ENCODE measurements around the gene IFT122.
"Not testable (repeated sequence)": the region's sequence is repeated elsewhere in the genome, so short reads cannot be mapped to it uniquely, and the experiment has no call there.

The IFT122 gene

GRCh38 chr3:129542747-129543146, 102.7 kb downstream of the IFT122 start:
- DNase-seq = no peak

GRCh38 chr3:129543156-129543790, 103.2 kb downstream of the IFT122 start, which contains the start of gene H1-8:
H1-8 (plus strand) TSS chr3:129543175; CDS start chr3:129543219, 44 bp downstream.
- no peak for DNase-seq

- no peak for DNase-seq
Measured at GRCh38 chr3:129543999-129544398, 104.0 kb downstream of the IFT122 start.

DNA sequence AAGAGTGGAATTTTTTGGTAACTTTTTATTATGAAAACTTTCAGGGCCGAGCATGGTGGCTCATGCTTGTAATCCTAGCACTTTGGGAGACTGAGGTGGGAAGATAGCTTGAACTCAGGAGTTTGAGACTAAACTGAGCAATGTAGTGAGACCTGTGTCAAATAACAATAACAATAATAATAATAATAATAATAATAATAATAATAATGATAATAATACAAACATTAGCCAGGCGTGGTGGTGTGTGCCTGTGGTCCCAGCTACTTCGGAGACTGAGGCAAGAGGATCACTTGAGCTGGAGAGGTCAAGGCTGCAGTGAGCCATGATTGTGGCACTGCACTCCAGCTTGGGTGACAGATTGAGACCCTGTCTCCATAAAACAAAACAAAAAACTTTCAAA, 105.9 kb downstream of the IFT122 start:
- DNase-seq = not testable (repeated sequence)

DNA sequence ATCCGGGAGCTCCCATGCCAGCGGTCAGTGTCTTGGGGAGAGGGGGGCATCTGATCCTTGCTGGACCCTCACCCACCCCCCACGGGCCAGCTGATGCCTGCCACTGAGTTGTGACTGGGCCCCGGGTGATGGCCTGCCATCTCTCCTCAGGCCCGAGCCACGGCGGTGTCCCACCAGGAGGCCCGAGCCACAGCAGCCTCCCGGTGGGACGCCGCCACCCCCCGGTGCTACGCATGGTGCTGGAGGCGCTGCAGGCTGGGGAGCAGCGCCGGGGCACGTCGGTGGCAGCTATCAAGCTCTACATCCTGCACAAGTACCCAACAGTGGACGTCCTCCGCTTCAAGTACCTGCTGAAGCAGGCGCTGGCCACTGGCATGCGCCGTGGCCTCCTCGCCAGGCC, 107.2 kb downstream of the IFT122 start:
- DNase-seq = no peak

DNA sequence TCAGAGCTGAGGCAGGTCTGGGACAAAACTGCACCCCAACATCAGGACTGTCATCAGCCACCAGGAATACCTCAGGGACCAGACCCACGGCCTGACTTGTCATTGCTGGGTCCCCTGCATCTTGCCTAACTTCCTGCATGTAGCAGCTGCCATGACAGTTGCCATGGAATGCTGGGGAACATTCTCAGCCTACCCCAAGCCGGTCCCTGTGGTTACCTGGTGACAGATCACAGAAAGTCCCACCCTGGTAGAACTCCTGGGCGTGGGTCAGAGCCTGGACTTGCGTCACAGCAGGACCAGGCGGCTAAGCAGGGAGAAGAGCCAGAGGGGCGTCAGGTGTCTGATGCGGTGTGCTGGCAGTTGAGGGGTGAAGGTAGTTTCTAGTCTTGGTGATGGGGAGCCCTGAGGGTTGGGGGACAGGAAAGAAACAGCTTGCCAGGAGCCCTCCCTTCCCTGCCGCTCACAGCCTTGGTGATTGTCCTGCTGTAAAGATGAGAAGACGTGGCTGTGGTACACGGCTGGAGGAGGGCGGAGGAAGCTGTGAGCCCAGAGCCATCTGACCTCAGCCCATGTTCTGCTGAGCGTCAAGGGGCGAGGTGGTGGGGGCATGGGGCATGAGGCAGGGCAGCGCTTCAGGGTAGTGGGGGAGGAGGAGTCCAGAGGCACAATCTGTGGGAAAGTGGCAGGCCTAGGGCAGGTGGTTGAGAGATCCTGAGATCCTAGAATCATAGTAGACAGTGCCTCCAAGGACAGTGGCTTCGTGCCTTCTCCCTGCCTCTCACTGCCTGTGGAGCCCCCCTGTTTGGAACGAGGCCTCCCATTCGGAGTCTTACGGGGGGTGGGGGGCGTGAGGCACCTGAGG, 108.3 kb downstream of the IFT122 start:
- no peak for DNase-seq

- no peak for DNase-seq
Measured at GRCh38 chr3:129549006-129549800, 109.2 kb downstream of the IFT122 start.

DNA sequence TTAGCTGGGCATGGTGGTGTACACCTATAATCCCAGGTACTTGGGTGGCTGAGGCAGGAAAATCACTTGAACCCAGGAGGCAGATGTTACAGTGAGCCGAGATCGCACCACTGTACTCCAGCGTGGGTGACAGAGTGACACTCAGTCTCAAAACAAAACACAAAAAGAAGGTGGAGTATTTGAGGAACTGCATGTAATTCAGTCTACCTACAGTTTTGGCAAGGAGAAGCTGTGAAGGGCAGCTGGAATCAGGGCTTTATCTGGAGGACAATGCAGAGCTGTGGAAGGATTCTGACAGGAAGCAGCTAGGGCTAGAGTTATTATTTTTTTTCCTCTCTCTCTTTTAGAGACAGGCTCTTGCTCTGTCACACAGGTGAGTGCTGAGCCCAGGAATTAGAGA, 109.8 kb downstream of the IFT122 start:
- no peak for DNase-seq

GRCh38 chr3:129552287-129553050, 112.4 kb downstream of the IFT122 start:
- no peak for DNase-seq

GRCh38 chr3:129553171-129553570, 113.1 kb downstream of the IFT122 start:
- DNase-seq = no peak

GRCh38 chr3:129553719-129554118, 113.7 kb downstream of the IFT122 start:
- no peak for DNase-seq

DNA sequence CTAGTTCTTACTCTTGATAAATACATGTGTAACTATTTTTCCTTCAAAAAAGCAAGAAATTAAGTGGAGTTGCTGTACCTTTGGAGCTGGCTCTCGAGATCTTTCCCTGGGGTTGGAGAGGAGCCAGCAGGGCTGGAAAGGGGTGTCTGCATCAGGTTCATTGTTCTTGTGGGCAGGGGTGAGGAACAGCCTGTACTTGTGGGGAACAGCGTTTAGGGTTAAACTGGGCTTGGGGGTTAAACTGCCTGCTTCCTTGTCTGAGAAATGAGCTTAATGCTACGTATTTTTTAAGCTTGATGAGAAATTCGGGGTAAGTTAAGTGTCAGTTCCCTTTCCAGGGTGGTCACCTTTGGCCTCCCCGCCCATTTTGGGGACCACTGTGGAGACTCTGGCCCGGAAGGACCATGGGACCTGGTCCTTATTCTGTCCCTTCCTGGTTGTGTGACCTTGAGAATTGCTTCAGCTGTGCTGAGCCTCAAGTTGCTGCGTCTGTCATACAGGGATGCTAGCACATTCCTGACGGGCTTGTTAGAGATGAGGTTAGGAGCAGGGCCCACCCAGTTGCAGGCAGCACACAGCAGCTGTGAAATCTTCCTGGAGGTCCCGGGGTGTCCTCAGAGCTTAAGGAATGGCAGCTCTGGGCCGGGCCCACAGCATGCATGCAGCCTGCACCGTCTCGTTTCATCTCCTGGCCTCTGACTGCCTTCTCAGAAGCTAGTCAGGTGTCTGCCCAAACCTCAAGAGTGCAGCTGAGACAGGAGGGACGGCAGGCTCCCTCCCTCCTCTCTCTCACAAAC, 114.5 kb downstream of the IFT122 start:
- DNase-seq = no peak

DNA sequence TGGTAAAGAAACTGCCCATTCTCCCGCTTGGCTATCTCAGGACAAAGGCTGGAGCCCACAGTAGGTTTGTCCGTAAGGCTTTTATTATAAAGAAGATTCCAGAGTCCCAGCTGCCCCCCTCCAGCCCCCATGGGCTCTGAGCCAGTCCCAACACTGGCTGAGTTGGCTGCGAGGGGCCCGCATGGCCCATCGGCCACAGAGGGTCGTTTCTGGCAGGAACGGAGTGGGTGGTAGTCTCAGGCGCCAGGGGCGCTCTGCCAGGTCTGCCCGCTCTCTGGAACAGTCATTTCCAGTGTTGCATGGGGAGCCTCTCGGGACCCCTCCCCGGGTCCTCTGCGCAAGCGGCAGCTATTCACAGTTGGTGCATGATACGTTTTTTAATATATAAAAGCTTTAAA, 115.1 kb downstream of the IFT122 start:
- DNase-seq = no peak

- DNase-seq = no peak
Measured at GRCh38 chr3:129555616-129556357, 115.8 kb downstream of the IFT122 start.

DNA sequence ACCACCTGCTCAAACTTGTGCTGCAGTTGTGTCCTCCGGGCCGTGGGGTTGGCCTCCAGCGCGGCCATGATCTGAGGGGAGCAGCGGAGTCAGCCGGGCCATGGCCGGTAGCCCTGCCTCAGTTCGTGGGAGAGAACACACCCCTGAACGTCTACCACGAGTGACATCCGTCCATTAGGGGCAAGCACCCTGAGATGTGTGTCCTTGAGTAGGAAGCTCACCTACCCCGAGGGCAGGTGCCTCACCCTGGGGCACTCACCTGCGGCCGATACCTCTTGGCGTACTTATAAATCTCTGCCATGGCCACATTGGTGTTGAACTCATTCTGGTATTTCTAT, 116.3 kb downstream of the IFT122 start:
- DNase-seq = no peak

GRCh38 chr3:129556890-129557547, 117.0 kb downstream of the IFT122 start:
- DNase-seq = no peak

GRCh38 chr3:129557548-129557894, 117.5 kb downstream of the IFT122 start:
- DNase-seq = no peak

GRCh38 chr3:129558081-129558771, 118.2 kb downstream of the IFT122 start:
- DNase-seq = no peak

DNA sequence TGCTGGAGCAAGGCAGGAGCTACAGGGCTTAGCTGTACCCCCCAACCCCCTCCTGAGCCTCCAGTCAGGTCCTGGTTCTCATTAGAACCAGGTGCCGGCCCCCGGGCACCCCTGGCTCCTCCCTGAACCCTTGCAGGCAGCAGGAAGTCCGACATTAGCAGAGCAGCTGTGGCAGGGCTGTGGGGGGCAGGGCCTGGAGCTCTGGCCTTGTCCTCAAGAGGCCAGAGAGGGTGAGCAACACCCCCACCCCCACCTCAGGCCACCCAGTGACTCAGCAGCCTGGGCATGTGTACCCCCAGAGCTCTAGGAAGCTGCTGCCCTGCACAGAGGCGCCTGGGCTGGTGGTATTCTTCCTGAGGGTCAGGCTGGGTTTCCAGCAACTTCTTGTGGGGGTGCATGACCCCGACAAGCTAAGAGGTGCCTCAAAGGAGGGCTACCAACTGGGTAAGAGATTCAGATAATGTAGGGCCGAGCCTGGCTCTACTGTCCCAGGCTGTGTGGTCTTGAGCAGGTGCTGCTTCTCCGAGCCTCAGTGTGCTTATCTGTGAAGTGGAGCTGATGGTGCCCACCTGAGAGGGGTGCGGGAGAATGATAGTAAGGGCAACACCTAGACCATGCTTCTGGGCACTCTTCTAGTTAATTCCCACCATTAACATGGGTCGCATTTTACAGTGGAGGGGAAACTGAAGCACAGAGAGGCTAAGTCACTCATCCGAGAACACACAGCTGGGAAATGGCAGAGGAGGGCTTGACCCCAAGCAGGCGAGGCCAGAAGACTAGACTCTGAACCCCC, 118.9 kb downstream of the IFT122 start:
- DNase-seq = no peak

All from stimulated activated CD4-positive, alpha-beta T cell treated with anti-CD3 and anti-CD28 coated beads, Interleukin-4, amount 100 ng/mL, for 24 hours (primary cell).